GM19463 (cell line): ENCODE data around the gene UBTD1.
"Not testable (repeated sequence)": the region's sequence is repeated elsewhere in the genome, so short reads cannot be mapped to it uniquely, and the experiment has no call there.

Experiments
- ATAC-seq: cut with Tn5 transposase; IDR thresholded peaks from one replicate; pipeline ENCODE4 v1.9.1; 2021; ENCODE audit warnings: mild to moderate bottlenecking, moderate library complexity; ENCODE audit not compliant: unreplicated experiment

The UBTD1 gene, protein sequence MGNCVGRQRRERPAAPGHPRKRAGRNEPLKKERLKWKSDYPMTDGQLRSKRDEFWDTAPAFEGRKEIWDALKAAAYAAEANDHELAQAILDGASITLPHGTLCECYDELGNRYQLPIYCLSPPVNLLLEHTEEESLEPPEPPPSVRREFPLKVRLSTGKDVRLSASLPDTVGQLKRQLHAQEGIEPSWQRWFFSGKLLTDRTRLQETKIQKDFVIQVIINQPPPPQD

DNA sequence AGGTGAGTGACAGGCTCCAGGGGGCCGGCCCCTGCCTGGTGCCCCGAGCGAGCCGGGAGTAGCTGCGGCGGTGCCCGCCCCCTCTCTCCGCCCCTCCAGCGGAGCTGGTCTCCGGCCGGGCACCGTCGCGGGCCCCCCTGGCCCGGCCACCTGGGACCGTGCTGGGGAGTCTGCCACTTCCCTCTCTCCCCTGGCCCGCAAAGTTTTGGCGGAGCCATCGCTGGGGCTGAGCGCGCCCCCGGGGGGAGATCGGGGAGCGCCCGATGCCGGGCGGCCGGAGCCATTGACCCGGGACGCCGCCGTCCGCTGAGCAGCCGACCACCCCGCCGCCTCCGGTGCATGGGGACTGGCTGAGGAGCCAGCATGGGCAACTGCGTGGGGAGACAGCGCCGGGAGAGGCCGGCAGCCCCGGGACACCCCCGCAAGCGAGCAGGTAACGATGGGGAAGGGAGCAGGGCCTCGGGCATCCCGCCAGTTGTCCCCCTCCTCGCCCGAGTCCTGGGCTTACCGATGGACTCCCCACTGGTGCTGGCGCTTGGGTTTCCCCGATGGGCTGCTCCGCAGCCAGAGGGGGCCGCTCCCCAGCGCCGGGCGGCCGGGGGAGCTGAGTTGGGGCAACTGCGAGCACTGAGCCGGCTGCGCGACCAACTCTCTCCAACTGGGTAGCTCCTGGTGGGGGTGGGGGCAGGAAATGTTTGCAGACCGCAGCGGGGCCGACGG lies at the start of gene UBTD1:
Gene UBTD1, plus strand, starts transcription at position 84 of the 720 bp plus-strand sequence. Its CDS starts 280 bp downstream, at position 364.
- ATAC-seq, result peak; percentile 2

DNA sequence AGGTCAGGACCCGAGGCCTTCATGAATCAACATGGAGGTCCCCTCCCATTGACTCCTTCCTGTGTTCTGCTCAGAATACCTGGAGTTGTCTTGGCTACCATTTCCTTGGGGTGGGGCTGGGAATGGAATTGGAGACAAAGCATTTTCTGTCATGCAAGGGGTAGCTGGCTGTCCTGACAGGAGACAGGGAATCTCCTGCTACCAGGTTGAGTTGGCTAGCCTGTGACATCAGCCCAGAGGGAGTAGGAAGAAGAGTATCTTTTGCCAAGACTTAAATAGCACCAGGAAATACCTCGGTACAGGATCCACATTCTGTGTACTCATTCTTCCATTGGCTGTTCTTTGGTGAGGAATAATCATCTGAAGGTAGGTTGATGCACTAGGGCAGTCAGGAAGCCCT lies 47.9 kb upstream of the UBTD1 start:
- ATAC-seq, result no peak

DNA sequence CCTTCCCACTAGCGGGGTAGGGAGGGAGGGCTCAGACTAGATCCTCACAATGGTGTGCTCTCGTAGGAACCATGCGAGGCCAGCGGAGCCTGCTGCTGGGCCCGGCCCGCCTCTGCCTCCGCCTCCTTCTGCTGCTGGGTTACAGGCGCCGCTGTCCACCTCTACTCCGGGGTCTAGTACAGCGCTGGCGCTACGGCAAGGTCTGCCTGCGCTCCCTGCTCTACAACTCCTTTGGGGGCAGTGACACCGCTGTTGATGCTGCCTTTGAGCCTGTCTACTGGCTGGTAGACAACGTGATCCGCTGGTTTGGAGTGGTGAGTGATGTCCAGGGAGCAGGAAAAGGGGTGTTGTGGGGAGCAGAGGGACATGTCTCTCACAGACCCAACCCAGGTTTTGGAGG lies 47.1 kb upstream of the UBTD1 start:
- ATAC-seq, result no peak

DNA sequence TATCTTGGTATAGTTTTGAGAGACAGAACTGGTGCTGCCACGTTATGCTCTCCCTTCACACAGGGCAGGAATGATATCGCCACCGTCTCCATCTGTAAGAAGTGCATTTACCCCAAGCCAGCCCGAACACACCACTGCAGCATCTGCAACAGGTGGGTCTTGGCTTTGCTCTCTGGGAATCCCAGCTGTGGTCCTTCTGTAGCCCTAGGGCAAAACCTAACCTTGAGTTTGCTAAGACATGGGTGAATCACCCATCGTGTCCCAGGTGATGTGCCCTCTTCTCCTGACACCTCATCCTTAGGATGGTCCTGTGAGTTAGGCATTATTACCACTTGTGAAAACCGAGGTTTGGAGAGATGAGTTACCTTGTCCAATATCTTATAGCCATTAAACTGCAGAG lies 46.4 kb upstream of the UBTD1 start:
- no peak for ATAC-seq

DNA sequence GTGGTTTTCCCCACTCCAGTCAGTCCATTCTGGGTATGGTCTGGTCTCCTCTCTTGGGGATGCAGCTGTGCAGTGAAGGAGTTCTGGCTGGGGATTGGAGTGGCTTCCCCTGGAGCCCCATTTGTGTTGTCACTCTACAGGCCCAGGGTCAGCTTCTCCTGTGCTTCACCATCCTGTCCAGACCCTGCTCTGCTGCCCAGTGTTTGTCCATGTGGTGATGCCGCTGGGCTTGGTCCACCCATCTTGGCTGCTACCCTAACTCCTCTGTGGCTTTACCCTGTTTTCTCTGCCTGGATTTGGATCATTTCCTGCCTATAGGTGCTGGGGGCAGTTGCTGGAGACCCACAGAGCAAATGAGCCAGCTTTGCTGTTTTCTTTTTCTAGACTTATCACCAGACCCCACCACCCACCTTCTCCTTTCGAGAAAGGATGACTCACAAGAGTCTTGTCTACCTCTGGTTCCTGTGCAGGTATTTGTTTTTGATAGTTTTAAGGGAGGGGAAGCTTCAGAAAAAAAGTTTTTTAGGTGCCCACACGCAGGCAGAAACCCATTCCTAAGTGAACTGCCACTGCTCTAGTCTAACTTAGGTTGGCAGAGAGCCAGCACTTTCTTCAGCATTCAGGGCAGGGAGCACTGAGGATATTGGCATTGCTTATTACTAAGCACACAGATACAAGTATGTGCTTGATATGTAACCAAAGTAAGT lies 44.2 kb upstream of the UBTD1 start:
- no peak for ATAC-seq

DNA sequence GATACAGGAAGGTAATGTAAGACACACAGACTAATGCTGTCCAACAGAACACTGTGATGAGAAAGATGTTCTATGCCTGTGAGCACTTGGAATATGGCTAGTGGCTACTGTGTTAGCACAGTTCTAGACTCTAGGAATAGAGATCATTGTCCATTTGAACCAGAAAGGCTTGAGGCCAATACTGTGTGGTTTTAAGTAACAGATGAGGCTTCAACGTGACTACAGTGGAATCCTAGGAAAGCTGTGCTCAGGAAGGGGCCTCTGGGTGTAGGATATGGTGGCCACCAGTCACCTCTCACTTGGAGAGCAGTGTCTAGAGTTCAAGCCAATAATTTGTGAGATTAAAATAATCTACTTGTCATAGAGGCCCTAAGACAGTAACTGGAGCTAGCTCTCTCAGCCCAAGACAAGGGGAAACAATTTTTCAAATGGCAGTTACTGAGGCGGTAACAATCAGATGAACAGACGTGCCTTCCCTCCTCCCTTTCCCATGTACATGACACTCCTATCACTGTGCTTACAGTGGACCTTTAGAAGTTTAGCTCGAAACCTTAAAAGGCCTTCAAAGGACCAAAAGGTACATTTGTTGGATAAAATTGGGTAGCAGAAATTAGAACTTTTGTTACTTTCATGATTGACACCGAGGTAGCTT lies 42.6 kb upstream of the UBTD1 start:
- no peak for ATAC-seq

DNA sequence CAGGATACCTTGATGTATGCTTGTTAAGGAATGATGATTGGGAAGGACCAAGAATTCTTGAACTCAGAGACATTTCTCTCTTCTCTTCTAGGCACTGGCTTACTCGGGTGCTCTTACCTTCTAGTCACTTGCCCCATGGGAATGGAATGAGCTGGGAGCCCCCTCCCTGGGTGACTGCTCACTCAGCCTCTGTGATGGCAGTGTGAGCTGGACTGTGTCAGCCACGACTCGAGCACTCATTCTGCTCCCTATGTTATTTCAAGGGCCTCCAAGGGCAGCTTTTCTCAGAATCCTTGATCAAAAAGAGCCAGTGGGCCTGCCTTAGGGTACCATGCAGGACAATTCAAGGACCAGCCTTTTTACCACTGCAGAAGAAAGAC lies 42.0 kb upstream of the UBTD1 start:
- ATAC-seq, result no peak

DNA sequence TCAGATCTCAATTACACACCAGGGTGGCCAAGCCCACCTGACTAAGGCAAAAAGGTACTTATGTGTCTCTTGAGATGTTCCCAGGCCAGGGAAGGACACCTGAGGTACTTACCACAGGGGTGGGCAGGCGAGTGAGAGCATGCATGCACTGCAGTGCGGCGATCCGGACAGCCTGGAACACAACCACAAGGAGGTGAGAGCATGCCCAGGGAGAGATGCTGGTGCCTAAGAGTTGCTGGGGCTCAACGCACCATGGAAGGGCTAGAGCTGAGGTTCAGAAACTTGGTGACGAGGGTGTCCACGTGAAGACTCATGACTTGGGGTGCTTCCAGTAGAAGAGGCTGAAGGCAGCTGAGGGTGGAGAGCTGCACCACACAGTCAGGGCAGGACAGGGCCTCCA lies 39.6 kb upstream of the UBTD1 start:
- no peak for ATAC-seq

DNA sequence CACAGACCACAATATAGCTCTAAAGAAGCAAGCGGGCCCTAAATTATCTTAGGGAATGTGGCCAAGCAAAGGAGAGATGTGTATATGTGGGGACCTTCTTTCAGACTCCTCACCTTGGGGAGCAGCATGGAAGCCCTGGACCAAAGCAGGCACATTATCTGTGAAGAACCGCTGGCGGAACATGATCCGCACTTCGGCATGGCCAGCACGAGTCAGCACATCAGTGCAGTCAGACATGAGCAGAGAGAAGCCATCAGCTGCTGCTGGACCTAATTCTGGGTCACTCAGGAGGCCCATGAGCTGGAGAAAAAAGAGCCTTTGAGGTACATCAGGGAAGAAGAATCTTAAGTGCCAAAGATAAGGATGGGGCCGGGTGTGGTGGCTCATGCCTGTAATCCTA lies 38.8 kb upstream of the UBTD1 start:
- ATAC-seq, result no peak

DNA sequence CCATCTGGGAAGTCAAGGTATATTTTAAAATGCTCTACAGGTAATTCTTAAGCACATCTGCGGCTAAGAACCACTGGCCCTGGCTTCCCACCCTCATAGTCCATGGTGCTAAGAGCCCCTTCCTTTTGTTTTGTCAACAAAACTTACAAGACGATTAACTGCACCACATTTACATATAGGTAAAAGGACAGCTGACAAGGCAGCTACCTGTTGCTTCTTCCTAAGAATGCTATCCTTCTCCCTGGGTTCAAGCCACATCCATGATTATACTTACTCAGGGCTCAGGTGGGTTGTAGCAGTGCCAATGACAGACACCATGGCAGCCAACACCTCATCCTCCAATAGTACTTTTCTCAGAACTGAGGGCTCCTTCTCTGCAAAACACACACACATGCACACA lies 36.4 kb upstream of the UBTD1 start:
- no peak for ATAC-seq

DNA sequence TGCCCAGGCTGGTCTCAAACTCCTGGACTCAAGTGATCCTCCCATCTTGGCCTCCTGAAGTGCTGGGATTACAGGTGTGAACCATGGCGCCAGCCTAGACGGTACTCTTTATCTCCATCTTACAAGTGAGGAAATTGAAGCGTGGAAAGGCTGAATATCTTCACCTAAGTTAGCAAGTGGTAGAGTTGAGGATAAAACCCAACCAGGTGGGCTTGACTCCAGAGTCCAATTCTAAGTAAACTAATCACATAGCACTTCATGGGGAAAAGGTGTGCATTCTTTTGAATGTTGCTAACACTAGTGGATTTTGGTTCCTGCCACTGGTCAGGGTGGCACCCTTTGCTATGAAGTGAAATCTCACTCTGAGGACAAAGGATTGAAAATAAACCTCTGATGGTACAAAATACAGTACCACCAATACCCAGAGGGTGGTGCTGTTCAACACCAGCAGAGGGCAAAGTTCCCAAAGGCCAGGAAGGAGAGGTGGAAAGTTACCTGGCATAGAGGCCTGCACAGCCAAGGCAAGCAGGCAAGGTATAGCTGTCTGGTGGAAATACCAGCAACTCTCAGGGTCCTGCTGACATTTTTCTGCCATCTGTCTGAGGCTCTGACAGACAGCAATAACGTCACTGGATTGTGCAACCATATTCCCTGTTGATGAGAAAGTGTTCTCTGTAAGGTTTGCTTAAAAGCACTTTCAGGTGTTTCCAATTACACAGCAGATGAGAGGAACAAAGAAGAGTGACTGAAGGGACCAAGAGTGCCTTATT lies 35.2 kb upstream of the UBTD1 start:
- ATAC-seq, result no peak

DNA sequence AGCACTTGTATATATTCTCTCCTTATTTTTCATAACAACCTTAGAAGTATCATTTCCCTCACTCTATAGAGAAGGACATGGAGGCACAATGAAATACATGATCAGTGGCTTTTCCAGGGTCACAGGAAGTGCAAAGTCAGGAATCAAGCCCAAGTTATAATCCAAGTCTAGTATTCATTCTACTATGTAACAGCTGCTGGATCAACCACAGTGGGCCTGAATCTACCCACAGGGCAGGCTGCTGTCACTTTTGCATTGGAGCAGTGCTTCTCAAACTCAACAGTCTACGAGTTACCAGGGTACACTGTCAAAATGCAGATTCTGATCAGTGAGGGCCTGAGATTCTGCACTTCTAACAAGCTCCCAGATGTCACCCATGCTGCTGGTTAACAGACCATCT lies 34.5 kb upstream of the UBTD1 start:
- no peak for ATAC-seq

DNA sequence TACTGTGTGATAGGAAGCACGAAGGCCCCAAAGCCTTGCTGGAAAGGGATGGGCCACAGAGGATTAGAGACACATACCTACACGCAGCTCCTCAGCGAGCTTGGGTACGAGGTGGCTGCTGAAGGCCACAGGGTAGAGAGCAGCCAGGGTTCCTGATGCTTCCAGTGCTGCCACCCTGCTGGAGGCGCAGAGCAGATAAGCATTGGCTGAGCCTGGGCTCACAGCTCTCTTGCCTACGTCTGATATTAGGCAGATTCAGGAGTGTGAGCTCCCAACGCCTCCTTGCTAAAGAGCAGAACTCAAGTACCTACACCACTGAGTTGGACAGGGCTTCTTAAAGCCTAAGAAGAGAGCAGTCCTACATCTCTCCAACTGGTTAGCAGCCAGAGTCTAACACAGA lies 32.7 kb upstream of the UBTD1 start:
- no peak for ATAC-seq

DNA sequence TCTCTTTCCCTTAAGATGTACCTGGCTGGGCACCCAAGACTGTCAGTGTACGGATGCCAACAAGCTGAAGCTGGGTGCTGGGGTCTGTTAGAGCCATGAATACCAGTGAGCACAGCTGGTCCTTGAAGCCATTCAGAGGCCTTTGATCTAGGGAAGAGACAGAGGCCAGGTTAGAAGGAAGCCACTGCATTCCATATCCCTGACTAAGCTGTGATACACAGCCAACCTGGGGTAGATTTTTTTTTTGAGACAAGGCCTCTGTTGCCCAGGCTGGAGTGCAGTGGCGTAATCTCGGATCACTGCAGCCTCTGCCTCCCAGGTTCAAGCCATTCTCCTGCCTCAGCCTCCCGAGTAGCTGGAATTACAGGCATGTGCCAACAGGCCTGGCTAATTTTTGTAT lies 32.0 kb upstream of the UBTD1 start:
- no peak for ATAC-seq

DNA sequence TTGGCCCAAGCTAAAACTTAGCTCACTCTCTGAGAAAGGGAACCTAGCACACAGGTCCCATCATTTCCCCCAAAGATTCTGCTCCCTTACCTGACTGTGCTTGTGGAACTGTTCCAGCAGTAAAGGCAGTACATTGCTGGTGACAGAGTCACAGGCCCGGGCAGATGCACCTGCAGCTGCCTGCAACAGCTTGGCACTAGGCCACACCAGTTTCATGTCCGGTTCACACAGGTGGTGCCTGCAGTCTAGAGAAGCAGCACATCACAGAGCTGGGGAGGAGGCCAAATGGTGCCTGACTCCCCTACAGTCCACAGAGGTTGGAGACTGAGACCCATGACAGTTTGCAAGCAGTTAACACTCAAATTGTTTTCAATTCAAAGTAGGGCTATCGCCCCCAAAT lies 30.6 kb upstream of the UBTD1 start:
- no peak for ATAC-seq

DNA sequence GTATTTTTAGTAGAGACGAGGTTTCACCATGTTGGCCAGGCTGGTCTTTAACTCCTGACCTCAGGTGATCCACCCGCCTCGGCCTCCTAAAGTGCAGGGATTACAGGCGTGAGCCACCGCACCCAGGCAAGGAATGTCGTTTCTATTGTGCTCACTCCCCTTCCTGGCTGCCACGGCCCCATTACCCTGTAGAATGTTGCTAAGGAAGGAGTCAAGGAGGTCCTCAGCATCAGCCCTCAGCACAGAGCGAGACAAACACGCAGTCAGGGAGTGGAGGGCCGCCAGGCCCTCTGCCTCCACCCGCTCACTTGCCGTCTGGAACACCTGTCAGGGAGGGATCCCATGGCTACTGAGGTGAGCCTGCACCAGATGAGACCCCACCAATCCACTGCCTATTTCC lies 29.9 kb upstream of the UBTD1 start:
- ATAC-seq, result not testable (repeated sequence)

DNA sequence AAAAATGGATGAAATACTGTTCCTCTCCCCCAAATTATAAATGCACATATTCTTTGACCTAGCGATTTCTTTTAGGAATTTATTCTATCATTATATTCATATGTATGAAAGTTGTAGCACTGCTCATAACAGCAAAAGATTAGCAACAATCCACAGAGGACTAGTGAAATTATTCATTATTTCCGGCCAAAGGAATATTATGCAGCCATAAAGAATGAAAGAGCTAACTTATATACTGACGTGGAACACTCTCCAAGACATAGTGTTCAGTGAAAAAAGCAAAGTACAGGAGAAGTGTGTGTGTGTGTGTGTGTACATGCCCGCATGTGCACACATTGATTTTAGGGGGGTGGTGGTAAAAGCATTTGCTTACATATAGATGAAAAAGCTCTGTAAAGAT lies 23.8 kb upstream of the UBTD1 start:
- ATAC-seq, result no peak

DNA sequence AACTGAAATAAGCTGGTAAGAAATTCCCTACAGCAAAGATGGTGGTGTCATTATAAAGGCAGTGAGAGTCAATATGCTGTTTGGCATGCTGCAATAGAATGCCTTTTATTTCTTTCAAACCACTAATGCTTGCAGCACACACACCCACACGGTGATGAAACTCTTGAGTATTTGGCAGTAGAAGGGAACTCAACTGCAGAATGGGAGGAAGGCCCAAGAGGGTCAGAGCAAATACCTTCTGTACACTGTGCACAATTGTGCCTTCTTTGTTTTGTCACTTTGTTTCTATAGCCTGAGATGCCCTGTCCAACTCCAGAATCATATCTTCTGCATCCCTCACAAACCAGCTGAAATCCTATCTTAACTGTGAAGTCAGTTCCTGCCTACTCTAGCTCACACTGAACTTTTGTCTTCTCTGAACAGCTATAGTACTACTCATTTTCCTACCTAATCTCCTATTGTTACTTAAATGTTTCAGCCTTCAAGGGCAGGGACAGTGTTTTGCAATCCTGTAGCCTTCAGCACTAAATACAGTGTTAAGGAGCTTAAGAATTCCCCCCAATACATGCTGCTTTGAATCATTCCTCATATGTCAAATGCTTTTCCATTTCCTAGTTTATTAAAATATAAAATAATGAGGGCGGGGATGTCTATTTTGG lies 22.7 kb upstream of the UBTD1 start:
- no peak for ATAC-seq

DNA sequence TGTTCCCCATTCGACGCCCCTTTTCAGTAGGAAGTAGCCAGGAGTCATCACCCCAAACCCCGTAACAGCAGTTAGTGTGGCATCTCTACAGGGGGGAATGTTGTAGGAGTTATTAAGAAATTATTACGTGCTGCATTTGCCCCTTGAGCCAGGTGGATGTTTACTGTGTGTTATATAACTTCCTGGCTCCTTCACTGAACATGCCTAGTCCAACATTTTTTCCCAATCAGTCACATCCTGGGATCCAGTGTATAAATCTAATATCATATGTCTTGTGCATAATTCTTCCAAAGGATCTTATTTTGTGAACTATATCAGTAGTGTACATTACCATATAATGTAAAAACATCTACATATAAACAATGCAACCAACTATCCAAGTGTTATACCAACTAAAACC lies 19.3 kb upstream of the UBTD1 start:
- ATAC-seq, result not testable (repeated sequence)

DNA sequence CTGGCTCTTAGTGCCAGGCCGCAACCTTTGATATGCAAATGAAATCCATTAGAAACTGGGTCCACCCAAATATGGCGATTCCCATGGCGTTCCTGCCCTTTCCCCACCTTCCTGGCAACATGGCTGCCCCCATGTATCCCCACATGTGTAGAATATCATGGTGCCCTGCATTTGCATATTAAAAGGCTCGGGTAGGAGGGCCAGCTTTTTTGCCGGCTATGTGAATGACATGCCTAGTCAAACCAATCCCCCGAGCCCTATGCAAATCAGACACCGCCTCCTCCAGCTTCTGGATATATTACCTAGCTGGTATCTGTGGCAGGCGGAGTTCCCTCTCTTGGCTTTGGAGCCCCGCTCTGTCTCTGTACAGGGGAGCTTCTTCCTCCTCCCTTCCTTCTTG lies 18.8 kb upstream of the UBTD1 start:
- ATAC-seq, result no peak
